Aorta (tissue), 5 donors: ENCODE measurements around the gene CFAP61. TPM values are rescaled to one million over a fixed set of nuclear protein-coding genes. Genes with fewer than 3 reads are reported as not detected.

Experiments
- ATAC-seq: fragments of 200-7000 bp; cut with Tn5 transposase; one replicate; pipeline ENCODE4 v1.9.1; 2022; ENCODE audit warnings: moderate library complexity; ENCODE audit not compliant: low FRiP score
- DNase-seq, 2 donors: peaks; one replicate each; pipeline ENCODE4 v3.0.0-alpha.2; 2020
- H3K27ac ChIP-seq, 2 donors: one replicate each; pipeline ENCODE4 v1.5.1; 2013; ENCODE audit warnings: low read length in 2 of 2, mild to moderate bottlenecking in 2 of 2, moderate library complexity in 2 of 2, control low read depth in 1 of 2, inconsistent platforms in 1 of 2, low read depth in 1 of 2
- H3K27me3 ChIP-seq, 2 donors: one replicate each; pipeline ENCODE4 v1.6.1; 2013; ENCODE audit warnings: control low read depth in 1 of 2, low read length in 1 of 2, mild to moderate bottlenecking in 1 of 2, moderate library complexity in 1 of 2; ENCODE audit not compliant: insufficient read depth in 2 of 2, control insufficient read depth in 1 of 2
- H3K36me3 ChIP-seq, 2 donors: one replicate each; pipeline ENCODE4 v1.6.1; 2013; ENCODE audit warnings: control low read depth in 1 of 2, low read length in 1 of 2, mild to moderate bottlenecking in 1 of 2; ENCODE audit not compliant: insufficient read depth in 2 of 2, control insufficient read depth in 1 of 2
- H3K4me1 ChIP-seq, 2 donors: one replicate each; pipeline ENCODE4 v1.6.1; 2013; ENCODE audit warnings: low read length in 2 of 2, control low read depth in 1 of 2, mild to moderate bottlenecking in 1 of 2, moderate library complexity in 1 of 2; ENCODE audit not compliant: insufficient read depth in 2 of 2, control insufficient read depth in 1 of 2
- H3K4me3 ChIP-seq, 2 donors: one replicate each; pipeline ENCODE4 v1.5.1; 2013; ENCODE audit warnings: low read length in 2 of 2, control low read depth in 1 of 2, mild to moderate bottlenecking in 1 of 2
- H3K9me3 ChIP-seq: one replicate; pipeline ENCODE4 v1.6.1; 2013; ENCODE audit warnings: mild to moderate bottlenecking, low read length; ENCODE audit not compliant: control insufficient read depth
- WGBS, 2 donors: extraction: QIAGEN DNeasy Blood & Tissue Kit; methylation state at CpG; one replicate each; pipeline ENCODE4 v1.1.7; 2013; 5-methylcytosine and 5-hydroxymethylcytosine counted together
- intact Hi-C, 2 donors: fragments of 100-400 bp; cut with DNase I; formaldehyde crosslinking; loops; one replicate each; pipeline versions ENCODE4 v1.14.2 to v1.15.0; 2022
- polyA plus RNA-seq, 2 donors: library from polyadenylated mRNA; stranded (reverse); fragments of 200-250 nt; gene quantifications; one replicate each; pipeline ENCODE4 v1.2.3, GENCODE V29; 2013
- total RNA-seq, 2 donors: library from RNA; stranded (reverse); fragmentation: NEBNext Ultra II Directional; extraction: Animal tissue kit (Norgen Biotek cat#: 25700); gene quantifications; one replicate each; pipeline ENCODE4 v1.2.1, GENCODE V29; 2021
- donor health status: healthy with polysubstance abuse.
- donor health status: Bipolar disorder and iron deficiency.
- donor health status: DM: no; HTN: no; CAD: no.
- donor health status: DM: no; HTN: no; CAD: no.
- donor health status: DM: yes; HTN: yes; CAD: no.

The CFAP61 gene
- total and polyA plus RNA-seq, 4 donors: 0.18 to 2.0 (median 0.91) TPM; not detected in 1

GRCh38 chr20:20012541-20012940, 39.8 kb upstream of the CFAP61 start:
- Histone ChIP-seq H3K36me3 (no peaks in the 10 kb centered on the region), H3K4me1 (no peaks in the 10 kb centered on the region), H3K9me3 (no peaks in the 10 kb centered on the region), H3K27ac (no peak overlapping the region), H3K4me3 (no peak overlapping the region), H3K27me3 (no peaks in the 10 kb centered on the region)
- ATAC-seq (no peak), DNase-seq (no peak)
- 36 to 54% methylated on average over 2 of the region's 2 CpGs for WGBS, 2 donors
- intact Hi-C loops: no loop called here

- DNase-seq (no peak), ATAC-seq (no peak)
- intact Hi-C loops: no loop called here
- no peaks in the 10 kb centered on the region for H3K9me3 ChIP-seq
- H3K4me3 ChIP-seq: no peak overlapping the region
- H3K36me3 ChIP-seq: no peaks in the 10 kb centered on the region
- 53 to 54% methylated on average over 2 of the region's 2 CpGs for WGBS, 2 donors
- H3K27me3 ChIP-seq: no peaks in the 10 kb centered on the region
- H3K27ac ChIP-seq: no peak overlapping the region
- H3K4me1 ChIP-seq: no peaks in the 10 kb centered on the region
These were observed 37.7 kb upstream of the CFAP61 start for GRCh38 chr20:20014659-20015058.

GRCh38 chr20:20017001-20017843, 35.1 kb upstream of the CFAP61 start, which contains the start of gene NAA20:
Gene NAA20, plus strand, starts transcription at chr20:20017362. Its CDS starts 35 bp downstream, at chr20:20017397.
- intact Hi-C loops: no loop called here
- Histone ChIP-seq H3K4me1 (no peaks in the 10 kb centered on the region), H3K4me3 (peak within 1 kb of the TSS; percentile 64 to 74), H3K27ac (peak within 1 kb of the TSS in 1 of 2 donors; percentile 46), H3K9me3 (no peaks in the 10 kb centered on the region), H3K36me3 (no peaks in the 10 kb centered on the region), H3K27me3 (no peaks in the 10 kb centered on the region)
- peak; percentile 97 to 98 for DNase-seq
- 0% methylated on average over 81 of the region's 81 CpGs for WGBS, 2 donors
- ATAC-seq: peak; percentile 99

- intact Hi-C loops: no loop called here
- 4 to 5% methylated on average over 17 of the region's 17 CpGs for WGBS, 2 donors
- no peak overlapping the region for H3K27ac ChIP-seq
These were observed 34.5 kb upstream of the CFAP61 start for GRCh38 chr20:20017844-20018185.

GRCh38 chr20:20018366-20018765, 34.0 kb upstream of the CFAP61 start:
- no peak for DNase-seq
- H3K27ac ChIP-seq: no peak overlapping the region
- 89% methylated on average over 8 of the region's 8 CpGs for WGBS, 2 donors
- no peak overlapping the region for H3K4me3 ChIP-seq
- H3K27me3 ChIP-seq: no peaks in the 10 kb centered on the region
- no peaks in the 10 kb centered on the region for H3K9me3 ChIP-seq
- peaks cover 0 to 3% of the 10 kb centered on the region in 2 donors for H3K36me3 ChIP-seq
- no peaks in the 10 kb centered on the region for H3K4me1 ChIP-seq
- intact Hi-C loops: no loop called here
- no peak for ATAC-seq

More at GRCh38 chr20:20017844-20018185, 34.5 kb upstream of the CFAP61 start:
- Histone ChIP-seq H3K36me3 (peaks cover 0 to 3% of the 10 kb centered on the region in 2 donors), H3K9me3 (no peaks in the 10 kb centered on the region), H3K4me3 (peak overlapping the region; percentile 64 to 74), H3K27me3 (no peaks in the 10 kb centered on the region), H3K4me1 (no peaks in the 10 kb centered on the region)
- no peak for DNase-seq
- ATAC-seq: no peak

- H3K27ac ChIP-seq: no peak overlapping the region
- H3K4me1 ChIP-seq: no peaks in the 10 kb centered on the region
- H3K9me3 ChIP-seq: no peaks in the 10 kb centered on the region
- no peaks in the 10 kb centered on the region for H3K27me3 ChIP-seq
- WGBS, 2 donors: 71 to 74% methylated on average over 2 of the region's 2 CpGs
- no peak for DNase-seq
- no peak for ATAC-seq
- H3K36me3 ChIP-seq: peaks cover 0 to 3% of the 10 kb centered on the region in 2 donors
- intact Hi-C loops: no loop called here
- no peak overlapping the region for H3K4me3 ChIP-seq
These were observed 33.2 kb upstream of the CFAP61 start for GRCh38 chr20:20019123-20019522.

- intact Hi-C loops: no loop called here
- DNase-seq (no peak), ATAC-seq (no peak)
- 89 to 90% methylated on average over 11 of the region's 11 CpGs for WGBS, 2 donors
- Histone ChIP-seq H3K4me1 (no peaks in the 10 kb centered on the region), H3K9me3 (no peaks in the 10 kb centered on the region), H3K27me3 (no peaks in the 10 kb centered on the region), H3K36me3 (peaks cover 0 to 3% of the 10 kb centered on the region in 2 donors), H3K27ac (no peak overlapping the region), H3K4me3 (no peak overlapping the region)
These were observed 31.4 kb upstream of the CFAP61 start for GRCh38 chr20:20020908-20021307.

GRCh38 chr20:20021835-20022234, 30.5 kb upstream of the CFAP61 start:
- H3K36me3 ChIP-seq: peaks cover 0 to 3% of the 10 kb centered on the region in 2 donors
- intact Hi-C loops: no loop called here
- no peaks in the 10 kb centered on the region for H3K27me3 ChIP-seq
- WGBS, 2 donors: 76 to 79% methylated on average over 7 of the region's 7 CpGs
- no peaks in the 10 kb centered on the region for H3K9me3 ChIP-seq
- no peak overlapping the region for H3K27ac ChIP-seq
- DNase-seq (no peak), ATAC-seq (no peak)
- no peak overlapping the region for H3K4me3 ChIP-seq
- no peaks in the 10 kb centered on the region for H3K4me1 ChIP-seq

- intact Hi-C loops: no loop called here
- H3K4me1 ChIP-seq: no peaks in the 10 kb centered on the region
- DNase-seq (no peak), ATAC-seq (no peak)
- peaks cover 0 to 3% of the 10 kb centered on the region in 2 donors for H3K36me3 ChIP-seq
- H3K9me3 ChIP-seq: no peaks in the 10 kb centered on the region
- H3K27ac ChIP-seq: no peak overlapping the region
- no peak overlapping the region for H3K4me3 ChIP-seq
- no peaks in the 10 kb centered on the region for H3K27me3 ChIP-seq
These were observed 29.8 kb upstream of the CFAP61 start for GRCh38 chr20:20022498-20022897.
